Mucosa of descending colon (tissue), 3 donors: ENCODE data around the gene SIX3. TPM values are rescaled to one million over a fixed set of nuclear protein-coding genes. Genes with fewer than 3 reads are reported as not detected.

Experiments
- ATAC-seq: fragments of 200-7000 bp; cut with Tn5 transposase; one replicate; pipeline ENCODE4 v1.9.1; 2020; ENCODE audit warnings: mild to moderate bottlenecking, moderate library complexity
- DNase-seq, 3 donors: peaks; one replicate each; pipeline ENCODE4 v3.0.0-alpha.2; 2020
- H3K36me3 ChIP-seq: fragments of 200-600 bp; one replicate; pipeline ENCODE4 v1.8.0; 2021; ENCODE audit warnings: low read depth, mild to moderate bottlenecking
- H3K4me1 ChIP-seq: fragments of 200-600 bp; one replicate; pipeline ENCODE4 v1.8.0; 2021; ENCODE audit warnings: low read depth, mild to moderate bottlenecking
- H3K4me3 ChIP-seq: fragments of 200-600 bp; one replicate; pipeline ENCODE4 v1.8.0; 2021; ENCODE audit warnings: mild to moderate bottlenecking
- H3K9me3 ChIP-seq: fragments of 200-600 bp; one replicate; pipeline ENCODE4 v1.8.0; 2021; ENCODE audit warnings: mild to moderate bottlenecking
- CTCF ChIP-seq: fragments of 200-600 bp; IDR thresholded peaks from one replicate; pipeline ENCODE4 v1.8.0; 2022; ENCODE audit warnings: antibody characterized with exemption, mild to moderate bottlenecking
- intact Hi-C, 2 donors: fragments of 100-400 bp; cut with DNase I in 1 of 2; cut with micrococcal nuclease in 1 of 2; formaldehyde crosslinking; loops; one replicate each; pipeline versions ENCODE4 v1.11.0 to v1.11.1; 2022; cut with DNase I, micrococcal nuclease
- total RNA-seq, 3 donors: library from RNA; stranded (reverse); fragmentation: NEBNext Ultra II Directional in 2 of 3; extraction: Animal tissue kit (Norgen Biotek cat#: 25700) in 2 of 3; gene quantifications; one replicate each; pipeline versions ENCODE4 v1.2.1 to v1.2.4, GENCODE V29; 2021 to 2023
- donor health status: DM: no; HTN: no; CAD: no; lungs with moderate emphysema.
- donor health status: DM: no; HTN: no; CAD: no.
- donor health status: DM: no; HTN: yes; CAD: no.

The SIX3 gene
- total RNA-seq, 3 donors from 2014 or later = not detected

GRCh38 chr2:44967727-44968432 is 26.4 kb downstream of the SIX3 start:
- TF ChIP-seq CTCF = no peak
- H3K36me3 ChIP-seq = no peaks in the 10 kb centered on the region
- DNase-seq (no peak), ATAC-seq (no peak)
- H3K4me1 ChIP-seq = no peaks in the 10 kb centered on the region
- H3K9me3 ChIP-seq = no peaks in the 10 kb centered on the region
- H3K4me3 ChIP-seq = no peak overlapping the region
- intact Hi-C loops = no loop called here

GRCh38 chr2:44969936-44970335 is 28.4 kb downstream of the SIX3 start:
- no peak for DNase-seq
- no peak for ATAC-seq
- no peak for TF ChIP-seq CTCF
- no peaks in the 10 kb centered on the region for H3K36me3 ChIP-seq
- H3K4me1 ChIP-seq = no peaks in the 10 kb centered on the region
- intact Hi-C loops = no loop called here
- H3K9me3 ChIP-seq = no peaks in the 10 kb centered on the region
- H3K4me3 ChIP-seq = no peak overlapping the region

GRCh38 chr2:44970846-44971450 is 29.4 kb downstream of the SIX3 start:
- no peak for DNase-seq
- ATAC-seq = peak; percentile 19
- Histone ChIP-seq H3K4me3 (no peak overlapping the region), H3K36me3 (no peaks in the 10 kb centered on the region), H3K4me1 (no peaks in the 10 kb centered on the region), H3K9me3 (no peaks in the 10 kb centered on the region)
- intact Hi-C loops = no loop called here
- TF ChIP-seq CTCF = no peak

- ATAC-seq = no peak
- no peak for DNase-seq
- TF ChIP-seq CTCF = no peak
- intact Hi-C loops = no loop called here
- no peaks in the 10 kb centered on the region for H3K36me3 ChIP-seq
- H3K4me1 ChIP-seq = no peaks in the 10 kb centered on the region
- H3K4me3 ChIP-seq = no peak overlapping the region
- no peaks in the 10 kb centered on the region for H3K9me3 ChIP-seq
Observed at GRCh38 chr2:44972771-44973535, 31.5 kb downstream of the SIX3 start.

- no peaks in the 10 kb centered on the region for H3K4me1 ChIP-seq
- intact Hi-C loops = no loop called here
- TF ChIP-seq CTCF = no peak
- H3K36me3 ChIP-seq = no peaks in the 10 kb centered on the region
- ATAC-seq (peak; percentile 52), DNase-seq (peak in 1 of 3 donors; percentile 35)
- H3K4me3 ChIP-seq = no peak overlapping the region
- no peaks in the 10 kb centered on the region for H3K9me3 ChIP-seq
Observed at GRCh38 chr2:44974064-44974715, 32.7 kb downstream of the SIX3 start.
